ENCODE data around the gene TESK1. TPM values are rescaled to one million over a fixed set of nuclear protein-coding genes. Genes with fewer than 3 reads are reported as not detected.

The TESK1 gene
- total RNA-seq, 1 donor from 2014 or later = 29.7 TPM

- DNase-seq (ENCODE audit: extremely low spot score in 2 of 2) = no peak
- Histone ChIP-seq H3K9me3 (no peaks in the 10 kb centered on the region), H3K27me3 (no peaks in the 10 kb centered on the region), H3K36me3 (peaks cover 0 to 27% of the 10 kb centered on the region in 2 donors), H3K4me1 (peaks cover 24% of the 10 kb centered on the region), H3K4me3 (peak overlapping the region; percentile 64 to 88), H3K27ac (peak overlapping the region; percentile 95)
- TF ChIP-seq POLR2A (IDR thresholded peaks at IDR 0.05) (no peak), POLR2AphosphoS5 (IDR thresholded peaks at IDR 0.05; ENCODE audit: insufficient read depth in 1 of 2, low read depth in 1 of 2) (no peak), CTCF (IDR thresholded peaks at IDR 0.05) (no peak)
- intact Hi-C loops (cut with DNase I) = loop anchor here (5.0 kb wide), 1 partner anchor 127 kb away; the partner anchor contains the start of genes CREB3 and TLN1
Measured at GRCh38 chr9:35605351-35606137, 482 bp downstream of the TESK1 start.

DNA sequence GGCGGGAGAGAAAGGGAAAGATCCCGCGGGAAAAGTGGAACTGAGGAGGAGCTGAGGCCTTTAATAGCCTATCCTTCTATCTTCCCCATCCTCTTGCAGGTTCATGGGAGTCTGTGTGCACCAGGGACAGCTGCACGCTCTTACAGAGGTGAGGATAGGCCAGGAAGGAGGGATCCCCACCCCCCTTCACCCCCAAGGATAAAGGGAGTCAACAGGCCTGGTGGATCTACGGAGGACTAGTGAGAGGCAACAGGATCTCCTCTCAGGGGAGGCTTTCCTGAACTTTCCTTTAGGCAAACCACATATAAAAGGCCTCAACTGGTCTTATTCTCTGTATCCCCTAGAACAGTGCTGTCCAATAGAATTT lies 1.1 kb downstream of the TESK1 start:
- DNase-seq (ENCODE audit: extremely low spot score in 2 of 2) = no peak
- Histone ChIP-seq H3K4me3 (peak overlapping the region; percentile 64 to 88), H3K27ac (peak overlapping the region; percentile 95), H3K27me3 (no peaks in the 10 kb centered on the region), H3K9me3 (no peaks in the 10 kb centered on the region), H3K4me1 (peaks cover 24% of the 10 kb centered on the region), H3K36me3 (peaks cover 0 to 27% of the 10 kb centered on the region in 2 donors)
- intact Hi-C loops (cut with DNase I) = loop anchor here (5.0 kb wide), 1 partner anchor 126 kb away; the partner anchor contains the start of genes CREB3 and TLN1
- TF ChIP-seq CTCF (IDR thresholded peaks at IDR 0.05) (no peak), POLR2AphosphoS5 (IDR thresholded peaks at IDR 0.05; ENCODE audit: insufficient read depth in 1 of 2, low read depth in 1 of 2) (no peak), POLR2A (IDR thresholded peaks at IDR 0.05) (no peak)

- intact Hi-C loops (cut with DNase I) = loop anchor here (5.0 kb wide), 1 partner anchor 126 kb away; the partner anchor contains the start of genes CREB3 and TLN1
- peaks cover 0 to 27% of the 10 kb centered on the region in 2 donors for H3K36me3 ChIP-seq
- no peak overlapping the region for H3K27ac ChIP-seq
- H3K4me3 ChIP-seq = no peak overlapping the region
- no peak for TF ChIP-seq POLR2A (IDR thresholded peaks at IDR 0.05)
- no peak for TF ChIP-seq POLR2AphosphoS5 (IDR thresholded peaks at IDR 0.05; ENCODE audit: insufficient read depth in 1 of 2, low read depth in 1 of 2)
- peaks cover 24% of the 10 kb centered on the region for H3K4me1 ChIP-seq
- H3K9me3 ChIP-seq = no peaks in the 10 kb centered on the region
- DNase-seq (ENCODE audit: extremely low spot score in 2 of 2) = no peak
- no peaks in the 10 kb centered on the region for H3K27me3 ChIP-seq
Measured at GRCh38 chr9:35606726-35607125, 1.7 kb downstream of the TESK1 start.

DNA sequence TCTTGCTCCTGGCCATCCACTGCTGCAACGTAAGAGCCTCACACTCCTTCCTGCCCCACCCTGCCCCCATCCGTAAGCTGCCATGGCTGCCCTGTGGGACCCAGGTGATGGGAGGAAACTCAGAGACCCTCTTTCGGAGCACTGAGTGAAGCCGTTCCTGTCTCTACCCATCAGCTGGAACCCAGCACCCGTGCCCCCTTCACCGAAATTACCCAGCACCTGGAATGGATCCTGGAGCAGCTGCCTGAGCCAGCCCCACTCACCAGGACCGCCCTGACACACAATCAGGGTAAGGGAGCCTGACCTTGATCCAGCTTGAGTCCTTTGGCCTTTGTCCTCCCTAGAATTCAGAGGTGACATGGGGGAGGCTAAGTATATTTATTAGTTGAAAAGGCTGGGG lies 3.2 kb downstream of the TESK1 start:
- Histone ChIP-seq H3K27me3 (no peaks in the 10 kb centered on the region), H3K36me3 (peaks cover 0 to 27% of the 10 kb centered on the region in 2 donors), H3K4me3 (no peak overlapping the region), H3K27ac (no peak overlapping the region), H3K4me1 (peaks cover 19% of the 10 kb centered on the region), H3K9me3 (no peaks in the 10 kb centered on the region)
- intact Hi-C loops (cut with DNase I) = loop anchor here (5.0 kb wide), 1 partner anchor 124 kb away; the partner anchor contains the start of genes CREB3 and TLN1
- no peak for TF ChIP-seq CTCF (IDR thresholded peaks at IDR 0.05)
- TF ChIP-seq POLR2AphosphoS5 (IDR thresholded peaks at IDR 0.05; ENCODE audit: insufficient read depth in 1 of 2, low read depth in 1 of 2) = no peak
- no peak for TF ChIP-seq POLR2A (IDR thresholded peaks at IDR 0.05)
- no peak for DNase-seq (ENCODE audit: extremely low spot score in 2 of 2)

DNA sequence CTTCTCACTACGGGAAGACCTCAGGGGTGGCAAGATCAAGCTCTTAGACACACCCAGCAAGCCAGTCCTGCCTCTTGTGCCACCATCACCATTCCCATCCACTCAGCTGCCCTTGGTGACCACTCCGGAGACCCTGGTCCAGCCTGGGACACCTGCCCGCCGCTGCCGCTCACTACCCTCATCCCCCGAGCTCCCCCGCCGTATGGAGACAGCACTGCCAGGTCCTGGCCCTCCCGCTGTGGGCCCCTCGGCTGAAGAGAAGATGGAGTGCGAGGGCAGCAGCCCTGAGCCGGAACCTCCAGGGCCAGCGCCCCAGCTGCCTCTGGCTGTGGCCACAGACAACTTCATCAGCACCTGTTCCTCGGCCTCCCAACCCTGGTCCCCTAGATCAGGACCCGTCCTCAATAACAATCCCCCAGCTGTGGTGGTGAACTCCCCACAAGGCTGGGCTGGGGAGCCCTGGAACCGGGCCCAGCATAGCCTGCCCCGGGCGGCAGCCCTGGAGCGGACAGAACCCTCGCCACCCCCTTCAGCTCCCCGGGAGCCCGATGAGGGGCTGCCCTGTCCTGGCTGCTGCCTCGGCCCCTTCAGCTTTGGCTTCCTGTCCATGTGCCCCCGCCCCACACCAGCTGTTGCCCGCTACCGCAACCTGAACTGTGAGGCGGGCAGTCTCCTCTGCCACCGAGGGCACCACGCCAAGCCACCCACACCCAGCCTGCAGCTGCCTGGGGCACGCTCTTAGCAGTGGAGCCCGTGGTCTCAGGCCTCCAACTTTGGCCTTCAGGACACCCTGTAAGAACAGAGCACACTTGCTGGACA lies 4.1 kb downstream of the TESK1 start:
- Histone ChIP-seq H3K27ac (no peak overlapping the region), H3K4me3 (no peak overlapping the region), H3K9me3 (no peaks in the 10 kb centered on the region), H3K27me3 (no peaks in the 10 kb centered on the region), H3K36me3 (peaks cover 0 to 27% of the 10 kb centered on the region in 2 donors), H3K4me1 (peaks cover 16% of the 10 kb centered on the region)
- TF ChIP-seq POLR2AphosphoS5 (IDR thresholded peaks at IDR 0.05; ENCODE audit: insufficient read depth in 1 of 2, low read depth in 1 of 2) (no peak), POLR2A (IDR thresholded peaks at IDR 0.05) (no peak), CTCF (IDR thresholded peaks at IDR 0.05) (no peak)
- no peak for DNase-seq (ENCODE audit: extremely low spot score in 2 of 2)
- intact Hi-C loops (cut with DNase I) = loop anchor here (5.0 kb wide), 1 partner anchor 123 kb away; the partner anchor contains the start of genes CREB3 and TLN1
